A673 (cell line): ENCODE data around the gene ZBTB20.

Experiments
- CTCF ChIP-seq: fragments of 300-800, 200-600 bp; sonication (generic); conservative IDR thresholded peaks from 2 replicates; pipeline ENCODE4 v1.5.1; 2017; ENCODE audit warnings: low read depth, mild to moderate bottlenecking, antibody characterized with exemption, low read length, moderate library complexity, mixed read lengths
- EZH2 ChIP-seq: fragments of 200-600 bp; sonication (generic); IDR thresholded peaks from 2 replicates; pipeline ENCODE4 v1.6.1; 2017; ENCODE audit warnings: borderline replicate concordance, low read depth, mild to moderate bottlenecking, mixed read lengths, antibody characterized with exemption, low read length; ENCODE audit not compliant: poor library complexity, severe bottlenecking

- TF ChIP-seq CTCF, result no peak
- no peak for TF ChIP-seq EZH2
Observed at GRCh38 chr3:115162759-115163158, 15.7 kb upstream of the ZBTB20 start.
